ENCODE measurements around the gene LTC4S.

DNA sequence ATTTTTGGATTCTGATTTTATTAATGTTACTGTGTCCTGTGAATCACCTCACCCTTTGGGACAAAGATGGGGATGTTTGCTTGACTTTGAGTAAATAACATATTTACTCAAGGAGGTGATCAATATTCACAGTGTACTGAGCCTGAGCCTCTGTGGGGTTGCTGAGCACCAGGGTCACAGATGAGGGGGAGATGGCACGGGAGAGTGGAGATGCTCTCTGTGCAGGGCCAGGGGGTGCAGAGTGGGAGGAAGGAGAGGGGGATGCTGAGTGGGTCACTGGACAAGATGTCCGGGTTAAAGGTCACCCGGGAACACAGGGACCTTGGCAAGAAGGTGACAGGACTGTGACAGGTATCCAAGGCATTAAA is 30.9 kb downstream of the LTC4S start:
- TF ChIP-seq, protein P1, sequence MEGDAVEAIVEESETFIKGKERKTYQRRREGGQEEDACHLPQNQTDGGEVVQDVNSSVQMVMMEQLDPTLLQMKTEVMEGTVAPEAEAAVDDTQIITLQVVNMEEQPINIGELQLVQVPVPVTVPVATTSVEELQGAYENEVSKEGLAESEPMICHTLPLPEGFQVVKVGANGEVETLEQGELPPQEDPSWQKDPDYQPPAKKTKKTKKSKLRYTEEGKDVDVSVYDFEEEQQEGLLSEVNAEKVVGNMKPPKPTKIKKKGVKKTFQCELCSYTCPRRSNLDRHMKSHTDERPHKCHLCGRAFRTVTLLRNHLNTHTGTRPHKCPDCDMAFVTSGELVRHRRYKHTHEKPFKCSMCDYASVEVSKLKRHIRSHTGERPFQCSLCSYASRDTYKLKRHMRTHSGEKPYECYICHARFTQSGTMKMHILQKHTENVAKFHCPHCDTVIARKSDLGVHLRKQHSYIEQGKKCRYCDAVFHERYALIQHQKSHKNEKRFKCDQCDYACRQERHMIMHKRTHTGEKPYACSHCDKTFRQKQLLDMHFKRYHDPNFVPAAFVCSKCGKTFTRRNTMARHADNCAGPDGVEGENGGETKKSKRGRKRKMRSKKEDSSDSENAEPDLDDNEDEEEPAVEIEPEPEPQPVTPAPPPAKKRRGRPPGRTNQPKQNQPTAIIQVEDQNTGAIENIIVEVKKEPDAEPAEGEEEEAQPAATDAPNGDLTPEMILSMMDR (IDR thresholded peaks at IDR 0.05) = no peak
- no peak for TF ChIP-seq POLR2A (IDR thresholded peaks at IDR 0.05)

Data from uterus (tissue), 2 donors.